Nephron progenitor cell (in vitro differentiated cells): ENCODE data around the gene XYLT2.

ENCODE experiments used
- DNase-seq: peaks from one replicate; pipeline ENCODE4 v3.0.0; 2021
- H3K27ac Mint-ChIP-seq: 2 replicates; pipeline ENCODE4 v1.8.0; 2021; ENCODE audit warnings: mild to moderate bottlenecking, moderate library complexity, mixed read lengths
- H3K27me3 Mint-ChIP-seq: 2 replicates; pipeline ENCODE4 v1.8.0; 2021; ENCODE audit warnings: mild to moderate bottlenecking, low read depth, mixed read lengths; ENCODE audit not compliant: poor library complexity
- H3K36me3 Mint-ChIP-seq: 2 replicates; pipeline ENCODE4 v1.8.0; 2021; ENCODE audit warnings: low read depth, mixed read lengths
- H3K4me1 Mint-ChIP-seq: 2 replicates; pipeline ENCODE4 v1.8.0; 2021; ENCODE audit warnings: mixed read lengths
- H3K4me3 Mint-ChIP-seq: 2 replicates; pipeline ENCODE4 v1.8.0; 2021; ENCODE audit warnings: mild to moderate bottlenecking, moderate library complexity, mixed read lengths
- H3K9me3 Mint-ChIP-seq: 2 replicates; pipeline ENCODE4 v1.8.0; 2021; ENCODE audit warnings: mild to moderate bottlenecking, moderate library complexity, mixed read lengths
- TF ChIP-seq, protein P1 (sequence below): fragments of 200-600 bp; sonication (generic); IDR thresholded peaks from 2 replicates; pipeline ENCODE4 v1.5.0; 2021; ENCODE audit warnings: antibody characterized with exemption

The XYLT2 gene

DNA sequence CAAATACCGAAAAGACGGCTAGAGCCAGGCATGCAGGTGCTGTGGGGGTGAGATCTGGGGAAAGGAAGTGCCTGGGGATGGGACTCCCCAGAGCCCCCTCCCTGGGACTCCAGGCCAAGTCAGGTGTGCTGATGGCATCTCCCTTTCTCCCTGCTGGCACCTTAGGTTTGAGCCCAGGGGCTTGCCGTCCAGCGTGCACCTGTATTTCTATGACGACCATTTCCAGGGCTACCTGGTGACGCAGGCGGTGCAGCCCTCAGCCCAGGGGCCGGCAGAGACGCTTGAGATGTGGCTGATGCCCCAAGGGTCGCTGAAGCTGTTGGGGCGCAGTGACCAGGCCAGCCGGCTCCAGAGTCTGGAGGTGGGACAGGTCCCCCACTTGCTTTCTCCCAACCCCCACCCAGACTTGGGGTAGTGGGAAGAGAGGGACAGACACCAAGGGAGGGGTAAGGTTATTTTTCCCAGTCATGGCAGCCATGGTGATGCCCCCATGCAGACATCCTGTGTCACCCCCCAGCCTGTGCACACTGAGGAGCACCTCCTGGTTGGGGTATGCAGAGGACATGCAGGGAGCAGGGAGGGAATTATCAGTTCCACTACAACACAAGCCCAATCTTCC, 11.1 kb downstream of the XYLT2 start:
- Mint-ChIP-seq H3K4me3 (no peak overlapping the region), H3K27ac (no peak overlapping the region), H3K4me1 (peaks cover 8% of the 10 kb centered on the region), H3K9me3 (no peaks in the 10 kb centered on the region), H3K36me3 (peaks cover 33% of the 10 kb centered on the region), H3K27me3 (no peaks in the 10 kb centered on the region)
- TF ChIP-seq, protein P1, sequence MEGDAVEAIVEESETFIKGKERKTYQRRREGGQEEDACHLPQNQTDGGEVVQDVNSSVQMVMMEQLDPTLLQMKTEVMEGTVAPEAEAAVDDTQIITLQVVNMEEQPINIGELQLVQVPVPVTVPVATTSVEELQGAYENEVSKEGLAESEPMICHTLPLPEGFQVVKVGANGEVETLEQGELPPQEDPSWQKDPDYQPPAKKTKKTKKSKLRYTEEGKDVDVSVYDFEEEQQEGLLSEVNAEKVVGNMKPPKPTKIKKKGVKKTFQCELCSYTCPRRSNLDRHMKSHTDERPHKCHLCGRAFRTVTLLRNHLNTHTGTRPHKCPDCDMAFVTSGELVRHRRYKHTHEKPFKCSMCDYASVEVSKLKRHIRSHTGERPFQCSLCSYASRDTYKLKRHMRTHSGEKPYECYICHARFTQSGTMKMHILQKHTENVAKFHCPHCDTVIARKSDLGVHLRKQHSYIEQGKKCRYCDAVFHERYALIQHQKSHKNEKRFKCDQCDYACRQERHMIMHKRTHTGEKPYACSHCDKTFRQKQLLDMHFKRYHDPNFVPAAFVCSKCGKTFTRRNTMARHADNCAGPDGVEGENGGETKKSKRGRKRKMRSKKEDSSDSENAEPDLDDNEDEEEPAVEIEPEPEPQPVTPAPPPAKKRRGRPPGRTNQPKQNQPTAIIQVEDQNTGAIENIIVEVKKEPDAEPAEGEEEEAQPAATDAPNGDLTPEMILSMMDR, result no peak
- no peak for DNase-seq

DNA sequence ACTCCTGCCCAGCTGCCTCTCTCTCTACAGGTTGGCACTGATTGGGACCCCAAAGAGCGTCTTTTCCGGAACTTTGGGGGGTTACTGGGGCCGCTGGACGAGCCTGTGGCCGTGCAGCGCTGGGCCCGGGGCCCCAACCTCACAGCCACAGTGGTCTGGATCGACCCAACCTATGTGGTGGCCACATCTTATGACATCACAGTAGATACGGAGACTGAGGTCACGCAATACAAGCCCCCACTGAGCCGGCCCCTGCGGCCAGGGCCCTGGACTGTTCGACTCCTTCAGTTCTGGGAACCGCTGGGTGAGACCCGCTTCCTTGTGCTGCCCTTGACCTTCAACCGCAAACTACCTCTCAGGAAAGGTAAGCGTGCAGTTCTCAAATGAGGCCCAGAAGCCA, 12.3 kb downstream of the XYLT2 start:
- DNase-seq, result no peak
- Mint-ChIP-seq H3K27ac (no peak overlapping the region), H3K4me1 (peaks cover 15% of the 10 kb centered on the region), H3K36me3 (peaks cover 24% of the 10 kb centered on the region), H3K4me3 (no peak overlapping the region), H3K9me3 (no peaks in the 10 kb centered on the region), H3K27me3 (no peaks in the 10 kb centered on the region)
- TF ChIP-seq, protein P1, result no peak

DNA sequence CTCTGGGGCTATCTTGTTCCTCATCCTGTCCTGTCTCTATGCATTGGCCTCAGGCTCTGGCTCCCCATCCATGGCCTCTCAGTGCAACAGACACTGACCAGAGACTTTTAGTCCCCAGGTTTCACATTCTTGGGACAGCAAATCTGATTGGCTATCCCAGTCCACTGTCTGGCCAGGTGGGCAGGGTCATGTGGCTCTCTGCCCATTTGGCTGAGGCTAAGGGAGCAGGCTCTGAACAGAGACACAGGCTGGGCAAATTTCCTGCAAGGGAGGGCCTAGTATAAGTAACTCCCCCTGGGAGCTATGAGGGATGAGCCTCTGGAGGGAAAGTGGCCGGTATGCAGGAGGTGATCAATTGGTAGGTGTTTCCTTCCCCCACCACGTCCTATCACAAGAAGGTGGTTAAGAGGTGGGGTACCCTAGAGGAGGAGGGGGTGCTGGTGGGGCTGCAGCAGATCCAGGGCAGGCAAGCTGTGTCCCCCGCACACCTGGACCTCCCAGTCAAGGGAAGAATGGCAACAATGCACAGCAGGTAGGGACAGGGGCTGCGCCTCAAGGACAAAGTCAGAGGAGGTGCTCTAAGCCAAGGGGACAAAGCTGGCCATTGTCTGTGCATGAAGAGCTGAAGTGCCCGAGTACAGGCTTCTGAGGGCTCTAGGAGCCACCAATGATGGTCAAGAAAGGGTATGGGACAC, 13.2 kb downstream of the XYLT2 start:
- Mint-ChIP-seq H3K9me3 (no peaks in the 10 kb centered on the region), H3K27ac (no peak overlapping the region), H3K27me3 (no peaks in the 10 kb centered on the region), H3K4me1 (peaks cover 24% of the 10 kb centered on the region), H3K36me3 (peaks cover 21% of the 10 kb centered on the region), H3K4me3 (no peak overlapping the region)
- no peak for DNase-seq
- TF ChIP-seq, protein P1, result no peak

DNA sequence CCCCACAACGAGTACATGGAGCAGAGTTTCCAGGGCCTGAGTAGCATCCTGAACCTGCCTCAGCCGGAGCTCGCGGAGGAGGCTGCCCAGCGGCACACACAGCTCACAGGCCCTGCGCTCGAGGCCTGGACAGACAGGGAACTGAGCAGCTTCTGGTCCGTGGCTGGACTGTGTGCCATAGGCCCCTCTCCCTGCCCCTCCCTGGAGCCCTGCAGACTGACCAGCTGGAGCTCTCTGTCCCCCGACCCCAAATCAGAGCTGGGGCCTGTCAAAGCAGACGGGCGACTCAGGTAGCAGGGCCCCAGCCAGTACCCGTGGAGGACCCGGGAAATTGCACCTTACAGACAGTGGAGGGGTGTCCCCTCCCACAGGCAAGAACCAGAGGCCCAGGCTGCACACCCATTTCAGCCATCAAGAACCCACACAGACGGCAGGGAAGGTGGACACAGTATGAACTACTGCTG, 14.1 kb downstream of the XYLT2 start:
- H3K36me3 Mint-ChIP-seq, result peaks cover 21% of the 10 kb centered on the region

DNA sequence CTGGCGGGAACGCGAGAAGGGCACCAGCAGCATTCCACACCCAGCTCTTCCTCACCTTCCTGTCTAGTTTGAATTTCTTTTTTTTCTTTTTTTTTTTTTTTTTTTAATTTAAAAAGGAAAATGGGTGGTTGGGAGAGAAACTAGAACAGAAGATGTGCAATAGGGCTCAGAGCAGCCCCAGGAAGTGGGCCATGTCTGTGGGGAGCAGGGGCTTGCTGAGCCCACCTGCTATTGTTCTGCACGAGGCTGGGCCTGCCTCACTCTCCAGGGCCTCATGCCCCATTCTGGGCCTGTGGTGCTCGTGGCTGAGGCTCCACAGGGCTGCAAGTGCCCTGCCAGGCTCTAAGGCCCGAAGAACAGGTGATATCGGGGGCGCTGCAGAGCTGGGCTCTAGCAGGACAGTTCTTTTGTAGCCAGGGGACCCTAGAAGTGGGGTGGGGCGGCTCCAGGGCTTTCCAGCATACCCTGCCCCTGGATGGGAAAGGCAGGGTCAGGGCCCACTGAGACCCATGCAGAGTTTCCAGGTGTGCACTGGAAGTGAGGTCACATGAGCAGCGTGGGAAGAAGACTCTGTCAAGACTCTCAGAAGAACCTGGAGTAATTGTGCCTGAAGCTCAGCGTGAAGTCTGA, 14.7 kb downstream of the XYLT2 start:
- Mint-ChIP-seq H3K4me3 (no peak overlapping the region), H3K27me3 (no peaks in the 10 kb centered on the region), H3K36me3 (peaks cover 21% of the 10 kb centered on the region), H3K9me3 (no peaks in the 10 kb centered on the region), H3K4me1 (peaks cover 38% of the 10 kb centered on the region), H3K27ac (no peak overlapping the region)
- DNase-seq, result no peak
- TF ChIP-seq, protein P1, result no peak

More for the DNA sequence above, 14.1 kb downstream of the XYLT2 start:
- no peaks in the 10 kb centered on the region for H3K27me3 Mint-ChIP-seq
- H3K4me1 Mint-ChIP-seq, result peaks cover 33% of the 10 kb centered on the region
- H3K9me3 Mint-ChIP-seq, result no peaks in the 10 kb centered on the region
- TF ChIP-seq, protein P1, result no peak
- no peak overlapping the region for H3K4me3 Mint-ChIP-seq
- DNase-seq, result no peak
- H3K27ac Mint-ChIP-seq, result no peak overlapping the region
